Osteoblast (primary cell): ENCODE results near the gene RSPH10B2. TPM values are rescaled to one million over a fixed set of nuclear protein-coding genes. Genes with fewer than 3 reads are reported as not detected.
"Not testable (repeated sequence)": the region's sequence is repeated elsewhere in the genome, so short reads cannot be mapped to it uniquely, and the experiment has no call there.

Experiments used
- DNase-seq: peaks from one replicate; pipeline ENCODE4 v3.0.0; 2011; ENCODE audit warnings: low spot score, mixed read lengths; ENCODE audit not compliant: insufficient read length; ENCODE audit errors: missing footprints
- H2AFZ ChIP-seq: 2 replicates; pipeline ENCODE4 v1.6.0; 2011; ENCODE audit warnings: mild to moderate bottlenecking, low read length
- H3K27ac ChIP-seq: 2 replicates; pipeline ENCODE4 v1.5.1; 2011; ENCODE audit warnings: mild to moderate bottlenecking, low read depth, low read length, moderate library complexity
- H3K27me3 ChIP-seq: 2 replicates; pipeline ENCODE4 v1.6.0; 2012; ENCODE audit warnings: mild to moderate bottlenecking, control low read depth, inconsistent platforms, low read length, moderate library complexity; ENCODE audit not compliant: insufficient read depth
- H3K36me3 ChIP-seq: 2 replicates; pipeline ENCODE4 v1.5.1; 2011; ENCODE audit warnings: mild to moderate bottlenecking, low read length, control low read depth, moderate library complexity; ENCODE audit not compliant: insufficient read depth
- H3K4me1 ChIP-seq: 2 replicates; pipeline ENCODE4 v1.5.1; 2011; ENCODE audit warnings: mild to moderate bottlenecking, low read length, control low read depth, moderate library complexity; ENCODE audit not compliant: insufficient read depth
- H3K4me2 ChIP-seq: 2 replicates; pipeline ENCODE4 v1.6.0; 2011; ENCODE audit warnings: mild to moderate bottlenecking, low read length; ENCODE audit not compliant: insufficient read depth
- H3K4me3 ChIP-seq: fragments of 200-600 bp; sonication (generic); 3 replicates; pipeline ENCODE4 v1.5.1; 2012; ENCODE audit warnings: mild to moderate bottlenecking, low read length, inconsistent platforms; ENCODE audit not compliant: insufficient read depth
- H3K79me2 ChIP-seq: 2 replicates; pipeline ENCODE4 v1.6.0; 2012; ENCODE audit warnings: mild to moderate bottlenecking, low read length, control low read depth, inconsistent platforms; ENCODE audit not compliant: insufficient read depth
- H3K9me3 ChIP-seq: 2 replicates; pipeline ENCODE4 v1.5.1; 2011; ENCODE audit warnings: low read depth, low read length, control low read depth
- H4K20me1 ChIP-seq: 2 replicates; pipeline ENCODE4 v1.6.0; 2012; ENCODE audit warnings: mild to moderate bottlenecking, low read length, control low read depth; ENCODE audit not compliant: insufficient read depth
- CTCF ChIP-seq: IDR thresholded peaks from 2 replicates; pipeline ENCODE4 v1.5.1; 2011; ENCODE audit warnings: mild to moderate bottlenecking, low read depth, low read length, moderate library complexity; ENCODE audit errors: extremely low read depth
- total RNA-seq: library from RNA; depleted of rRNA; stranded (reverse); fragments of >200 nt; gene quantifications from 2 replicates; pipeline ENCODE4 v1.2.3, GENCODE V29; 2012

RSPH10B2 gene
- total RNA-seq, 1 donor, result not detected

- Histone ChIP-seq H3K27ac (no peak overlapping the region), H3K9me3 (no peaks in the 10 kb centered on the region), H3K4me2 (no peak overlapping the region), H2AFZ (no peak overlapping the region), H3K4me1 (no peaks in the 10 kb centered on the region), H3K27me3 (peaks cover 4% of the 10 kb centered on the region), H3K36me3 (no peaks in the 10 kb centered on the region), H3K79me2 (no peaks in the 10 kb centered on the region), H3K4me3 (no peak overlapping the region), H4K20me1 (no peaks in the 10 kb centered on the region)
- DNase-seq, result no peak
- no peak for TF ChIP-seq CTCF
These were observed 77.3 kb downstream of the RSPH10B2 start for GRCh38 chr7:6831018-6831725.

- H3K9me3 ChIP-seq, result no peaks in the 10 kb centered on the region
- no peaks in the 10 kb centered on the region for H4K20me1 ChIP-seq
- H3K27me3 ChIP-seq, result peaks cover 4% of the 10 kb centered on the region
- no peak for TF ChIP-seq CTCF
- no peak overlapping the region for H3K4me3 ChIP-seq
- H3K79me2 ChIP-seq, result no peaks in the 10 kb centered on the region
- no peak overlapping the region for H3K27ac ChIP-seq
- H3K36me3 ChIP-seq, result no peaks in the 10 kb centered on the region
- H3K4me2 ChIP-seq, result no peak overlapping the region
- no peak for DNase-seq
- no peak overlapping the region for H2AFZ ChIP-seq
- no peaks in the 10 kb centered on the region for H3K4me1 ChIP-seq
These were observed 79.7 kb downstream of the RSPH10B2 start for GRCh38 chr7:6833636-6834035.

DNA sequence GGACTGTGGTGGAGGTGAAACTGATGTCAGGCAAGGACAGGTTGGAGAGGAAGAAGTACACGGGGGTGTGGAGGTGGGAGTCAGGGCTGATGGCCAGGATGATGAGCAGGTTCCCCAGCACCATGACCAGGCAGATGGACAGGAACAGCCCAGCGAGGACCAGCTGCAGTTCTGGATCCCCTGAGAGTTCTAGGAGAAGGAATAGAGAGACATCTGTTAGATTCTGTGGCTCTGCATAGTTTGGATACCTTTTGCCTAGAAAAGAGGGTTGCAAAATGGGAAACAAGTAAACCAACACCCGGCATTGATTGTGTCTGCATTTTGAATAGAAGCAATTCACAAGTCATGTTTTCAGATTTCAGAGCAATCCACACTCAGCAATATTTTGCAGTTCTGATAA lies 81.6 kb downstream of the RSPH10B2 start:
- H2AFZ ChIP-seq, H3K27me3 ChIP-seq, H3K4me1 ChIP-seq, H3K36me3 ChIP-seq, H3K4me2 ChIP-seq, H4K20me1 ChIP-seq, H3K4me3 ChIP-seq, H3K27ac ChIP-seq, H3K79me2 ChIP-seq, DNase-seq, H3K9me3 ChIP-seq: not testable (repeated sequence)

GRCh38 chr7:6837081-6837480 lies 83.2 kb downstream of the RSPH10B2 start:
- not testable (repeated sequence) for H4K20me1 ChIP-seq

DNA sequence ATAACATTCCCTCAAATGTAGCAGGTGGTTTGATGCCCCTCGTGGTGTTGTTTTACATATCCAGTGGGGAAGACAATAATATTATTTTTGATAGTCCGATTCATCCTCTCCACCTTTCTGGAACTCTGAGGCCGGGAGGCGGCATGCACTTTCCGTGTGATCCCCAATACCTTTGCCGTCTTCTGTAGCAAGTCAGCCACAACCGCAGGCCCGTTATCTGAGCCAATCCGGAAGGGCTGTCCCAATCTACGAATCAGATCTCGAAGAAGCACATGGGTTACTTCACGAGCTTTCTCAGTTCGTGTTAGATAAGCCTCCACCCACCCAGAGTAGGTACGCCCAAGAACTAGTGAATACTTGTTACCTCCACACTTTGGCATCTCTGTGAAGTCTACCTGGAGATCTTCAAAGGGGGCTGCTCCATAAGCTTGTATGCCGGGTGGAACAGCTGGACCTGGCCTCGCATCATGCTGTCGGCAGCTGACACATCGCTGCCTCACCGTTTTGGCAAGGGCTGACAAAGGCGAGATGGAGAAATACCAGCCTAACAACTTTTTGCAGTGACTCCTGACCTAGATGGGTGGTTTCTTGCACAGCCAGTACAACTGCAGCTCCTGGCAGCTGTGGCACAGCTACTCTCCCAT lies 88.5 kb downstream of the RSPH10B2 start:
- not testable (repeated sequence) for DNase-seq, H3K9me3 ChIP-seq, H3K79me2 ChIP-seq, H3K27me3 ChIP-seq, H3K4me1 ChIP-seq, H3K4me3 ChIP-seq, H3K27ac ChIP-seq, H4K20me1 ChIP-seq, H3K4me2 ChIP-seq, H3K36me3 ChIP-seq, H2AFZ ChIP-seq

More at GRCh38 chr7:6837081-6837480, 83.2 kb downstream of the RSPH10B2 start:
- not testable (repeated sequence) for H3K36me3 ChIP-seq, H3K4me3 ChIP-seq, H2AFZ ChIP-seq, DNase-seq, H3K4me2 ChIP-seq, H3K9me3 ChIP-seq, H3K27ac ChIP-seq, H3K4me1 ChIP-seq, H3K27me3 ChIP-seq, H3K79me2 ChIP-seq

DNA sequence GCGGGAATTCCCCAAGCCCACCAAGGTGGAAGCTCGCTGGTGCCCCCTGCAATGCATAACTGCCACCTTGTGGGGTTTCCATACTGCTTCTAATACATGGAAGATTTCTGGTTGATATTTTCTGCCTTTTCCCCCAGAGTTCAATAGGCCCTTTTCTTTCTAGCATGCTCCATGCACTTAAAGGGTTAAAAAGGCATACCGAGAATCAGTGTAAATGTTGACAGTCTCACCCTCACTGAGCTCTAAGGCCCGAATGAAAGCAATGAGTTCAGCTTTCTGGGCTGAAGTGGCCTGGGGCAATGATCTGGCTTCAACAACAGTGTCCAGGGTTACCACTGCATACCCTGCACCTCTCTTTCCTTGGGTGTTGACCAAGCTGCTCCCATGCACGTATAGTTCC lies 89.2 kb downstream of the RSPH10B2 start:
- not testable (repeated sequence) for H3K27me3 ChIP-seq, H3K4me2 ChIP-seq, H4K20me1 ChIP-seq, H3K79me2 ChIP-seq, H2AFZ ChIP-seq, H3K27ac ChIP-seq, H3K36me3 ChIP-seq, H3K9me3 ChIP-seq, H3K4me3 ChIP-seq, DNase-seq, H3K4me1 ChIP-seq

DNA sequence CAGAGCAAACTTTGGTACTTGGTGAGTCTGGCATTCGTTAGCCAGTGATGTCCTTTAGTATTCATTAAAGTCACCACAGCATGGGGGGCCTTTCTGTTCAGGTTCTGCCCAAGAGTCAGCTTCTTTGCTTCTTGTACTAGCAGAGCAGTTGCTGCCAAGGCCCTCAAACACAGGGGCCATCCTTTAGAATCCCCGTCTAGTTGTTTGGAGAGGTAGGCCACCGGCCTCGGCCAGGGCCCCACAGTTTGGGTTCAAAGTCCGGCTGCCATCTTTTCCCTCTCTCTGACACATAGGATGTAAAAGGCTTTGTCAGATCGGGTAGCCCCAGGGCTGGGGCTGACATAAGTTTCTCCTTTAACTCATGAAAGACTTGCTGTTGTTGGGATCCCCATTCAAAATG lies 89.8 kb downstream of the RSPH10B2 start:
- not testable (repeated sequence) for H3K79me2 ChIP-seq, H3K36me3 ChIP-seq, H4K20me1 ChIP-seq, H3K27me3 ChIP-seq, H3K27ac ChIP-seq, DNase-seq, H3K4me2 ChIP-seq, H2AFZ ChIP-seq, H3K9me3 ChIP-seq, H3K4me1 ChIP-seq, H3K4me3 ChIP-seq
